HCT116 (cell line): ENCODE data around the gene FKBP3.

Experiments used
- CEBPB ChIP-seq: IDR thresholded peaks from 2 replicates; pipeline ENCODE4 v1.6.1; 2012; ENCODE audit warnings: low read depth
- CTCF ChIP-seq, 3 experiments: fragments of 200-600 bp in 1 of 3; sonication (generic) in 1 of 3; IDR thresholded peaks in 2 of 3; conservative IDR thresholded peaks in 1 of 3; 2 replicates each; pipeline ENCODE4 v1.5.1; 2012 to 2017; ENCODE audit warnings: low read depth in 2 of 3, low read length in 2 of 3, antibody characterized with exemption in 1 of 3, borderline replicate concordance in 1 of 3, control low read depth in 1 of 3, mild to moderate bottlenecking in 1 of 3, mixed read lengths in 1 of 3, mixed run types in 1 of 3, moderate library complexity in 1 of 3; ENCODE audit not compliant: insufficient read depth in 1 of 3
- EZH2phosphoT487 ChIP-seq: fragments of 200-600 bp; IDR thresholded peaks from 2 replicates; pipeline ENCODE4 v1.6.1; 2018; ENCODE audit warnings: antibody characterized with exemption, borderline replicate concordance
- POLR2A ChIP-seq: IDR thresholded peaks from 2 replicates; pipeline ENCODE4 v1.7.0; 2011; ENCODE audit warnings: borderline replicate concordance; ENCODE audit not compliant: insufficient read depth, insufficient read length; ENCODE audit errors: extremely low read depth
- TF ChIP-seq, protein P1 (sequence below): IDR thresholded peaks from 2 replicates; pipeline ENCODE4 v1.6.1; 2012

DNA sequence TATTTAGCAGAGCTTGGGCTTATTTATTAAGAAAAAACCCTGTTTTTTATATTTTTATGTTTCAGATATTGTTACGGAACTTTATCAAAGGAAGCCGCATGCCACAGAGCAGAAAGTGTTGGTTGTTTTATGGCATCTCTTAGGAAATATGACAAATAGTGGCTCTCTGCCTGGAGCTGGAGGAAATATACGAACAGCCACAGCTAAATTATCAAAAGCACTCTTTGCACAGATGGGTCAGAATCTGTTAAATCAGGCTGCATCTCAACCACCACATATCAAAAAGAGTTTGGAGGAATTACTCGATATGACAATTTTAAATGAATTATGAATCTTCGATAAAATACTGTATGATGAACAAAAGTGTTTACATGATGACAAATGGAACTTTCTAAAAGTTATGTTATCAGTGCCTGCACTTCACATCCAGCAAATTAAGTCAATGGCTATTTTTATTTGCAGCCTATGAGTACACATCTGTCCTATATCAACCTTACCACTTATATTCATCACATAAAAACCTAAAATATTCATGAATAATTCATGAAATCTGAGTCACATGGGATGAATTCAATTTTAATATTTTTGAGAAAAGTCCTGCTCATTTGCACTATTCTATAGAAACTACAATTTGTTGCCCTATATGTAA is 60.9 kb downstream of the FKBP3 start:
- no peak for TF ChIP-seq POLR2A
- no peak for TF ChIP-seq CTCF (IDR thresholded peaks at IDR 0.05 in 2 of 3, conservative IDR thresholded peaks at IDR 0.05 in 1 of 3; ENCODE audit: borderline replicate concordance in 1 of 3, insufficient read depth in 1 of 3, low read depth in 2 of 3, low read length in 2 of 3)
- TF ChIP-seq EZH2phosphoT487: no peak
- TF ChIP-seq, protein P1, sequence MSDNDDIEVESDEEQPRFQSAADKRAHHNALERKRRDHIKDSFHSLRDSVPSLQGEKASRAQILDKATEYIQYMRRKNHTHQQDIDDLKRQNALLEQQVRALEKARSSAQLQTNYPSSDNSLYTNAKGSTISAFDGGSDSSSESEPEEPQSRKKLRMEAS: no peak
- TF ChIP-seq CEBPB: no peak
